GM19043 (cell line): ENCODE data around the gene CBLB.

Experiments used
- ATAC-seq: cut with Tn5 transposase; IDR thresholded peaks from one replicate; pipeline ENCODE4 v1.9.1; 2021; ENCODE audit warnings: low read depth; ENCODE audit not compliant: unreplicated experiment

The CBLB gene

DNA sequence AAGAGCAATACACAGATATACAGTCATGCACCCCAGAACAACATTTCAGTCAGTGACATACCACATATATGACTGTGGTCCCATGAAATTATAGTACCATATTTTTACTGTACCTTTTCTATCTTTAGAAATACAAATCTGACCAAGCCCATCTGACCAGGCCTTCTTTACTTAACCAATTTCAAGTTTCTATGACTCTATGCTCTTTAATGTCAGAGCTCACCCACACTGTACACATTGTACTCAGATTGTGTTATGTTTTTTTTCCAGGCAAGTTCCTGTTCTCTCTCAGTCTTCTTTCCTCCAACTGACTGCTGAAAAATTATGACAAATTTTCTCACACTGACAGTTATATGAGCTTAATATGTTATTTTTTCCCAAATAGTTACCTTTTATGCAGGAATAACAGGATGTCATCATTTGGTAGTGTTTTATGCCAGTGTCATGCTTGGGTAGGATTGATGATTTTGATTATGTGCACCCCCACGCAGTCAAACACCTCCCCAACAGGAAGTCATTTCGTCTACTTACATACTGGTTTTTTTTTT, 8.0 kb upstream of the CBLB start:
- ATAC-seq, result no peak

- no peak for ATAC-seq
Measured at GRCh38 chr3:105869861-105870755, 1.3 kb upstream of the CBLB start.

DNA sequence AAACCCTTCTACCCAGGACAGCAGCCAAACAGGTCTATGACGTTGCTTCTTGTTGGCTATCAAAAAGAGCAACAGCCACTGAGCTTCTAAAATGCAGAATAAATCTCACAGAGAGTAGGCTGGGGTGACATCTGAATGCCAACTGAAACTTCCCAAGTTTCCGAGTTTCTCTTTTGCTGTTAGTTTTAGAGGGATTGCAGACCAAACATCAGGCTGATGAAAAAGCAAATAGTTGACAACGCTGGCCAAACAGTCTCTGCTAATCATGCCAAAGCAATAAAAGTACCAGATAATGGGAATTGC, 670 bp upstream of the CBLB start:
- no peak for ATAC-seq

- ATAC-seq, result peak; percentile 4
Measured at GRCh38 chr3:105868431-105868741, 426 bp downstream of the CBLB start.

- no peak for ATAC-seq
Measured at GRCh38 chr3:105867712-105868430, 941 bp downstream of the CBLB start.

- peak; percentile 21 for ATAC-seq
Measured at GRCh38 chr3:105866656-105867653, 1.9 kb downstream of the CBLB start.

- ATAC-seq, result no peak
Measured at GRCh38 chr3:105865867-105866350, 2.9 kb downstream of the CBLB start.

GRCh38 chr3:105865016-105865623, 3.7 kb downstream of the CBLB start:
- no peak for ATAC-seq

DNA sequence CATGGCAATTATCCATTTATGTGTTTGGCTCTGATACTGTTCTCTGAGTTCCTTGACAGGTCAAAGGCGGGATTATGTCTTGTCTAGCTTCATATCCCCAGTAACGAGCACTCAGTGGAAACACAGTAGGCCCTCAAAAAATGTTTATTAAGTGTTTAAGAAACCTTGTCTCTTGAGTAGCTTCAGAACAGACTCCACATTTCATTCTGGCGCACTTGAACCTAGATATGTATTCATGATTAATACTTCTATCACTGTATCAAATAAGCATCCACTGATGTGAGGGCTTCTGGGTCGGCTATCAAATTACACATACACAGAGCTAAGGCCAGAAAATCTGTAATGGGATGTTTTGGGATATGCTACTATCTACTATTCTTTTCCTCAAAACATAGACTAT, 4.6 kb downstream of the CBLB start:
- ATAC-seq, result no peak

GRCh38 chr3:105863608-105864007, 5.2 kb downstream of the CBLB start:
- ATAC-seq, result no peak

GRCh38 chr3:105862217-105862616, 6.6 kb downstream of the CBLB start:
- peak; percentile 63 for ATAC-seq

DNA sequence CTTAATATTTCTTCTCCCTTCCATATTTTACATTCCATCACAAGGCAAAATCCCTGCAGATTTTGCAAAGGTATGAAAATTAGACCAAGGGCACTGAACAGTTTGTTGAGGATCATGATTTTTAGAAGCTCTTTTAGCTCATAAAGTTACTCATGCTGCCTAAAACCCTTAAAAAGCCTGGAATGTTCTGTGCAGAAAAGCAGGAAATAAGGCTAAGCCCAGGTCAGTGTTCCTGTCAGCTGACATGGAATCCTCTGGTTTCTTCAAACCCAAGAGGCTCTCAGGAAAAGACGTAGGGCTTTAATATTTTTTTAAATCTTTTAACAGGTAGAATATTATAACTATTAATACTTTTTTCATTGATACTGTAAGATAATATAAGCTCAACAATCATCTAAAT, 8.2 kb downstream of the CBLB start:
- ATAC-seq, result no peak

- ATAC-seq, result no peak
Measured at GRCh38 chr3:105858017-105858416, 10.8 kb downstream of the CBLB start.

- ATAC-seq, result no peak
Measured at GRCh38 chr3:105857601-105858000, 11.2 kb downstream of the CBLB start.

DNA sequence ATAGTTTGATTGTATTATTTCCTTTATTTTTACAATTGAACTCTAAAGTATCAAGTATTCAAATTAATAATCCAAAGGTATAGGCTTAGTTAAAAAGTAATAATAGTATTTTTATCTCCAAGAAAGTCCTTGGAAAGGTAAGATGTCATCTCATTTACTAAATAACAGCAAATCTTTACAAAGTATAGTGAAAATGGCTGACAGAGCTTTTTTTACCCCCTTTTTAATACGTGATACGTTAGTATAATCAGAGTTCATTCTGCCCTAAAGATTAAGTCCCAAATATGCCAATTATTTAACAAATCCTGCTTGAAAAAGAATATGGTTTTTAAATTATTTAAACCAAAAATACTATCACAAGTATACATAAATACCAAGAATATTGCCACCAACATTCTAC, 12.2 kb downstream of the CBLB start:
- no peak for ATAC-seq

DNA sequence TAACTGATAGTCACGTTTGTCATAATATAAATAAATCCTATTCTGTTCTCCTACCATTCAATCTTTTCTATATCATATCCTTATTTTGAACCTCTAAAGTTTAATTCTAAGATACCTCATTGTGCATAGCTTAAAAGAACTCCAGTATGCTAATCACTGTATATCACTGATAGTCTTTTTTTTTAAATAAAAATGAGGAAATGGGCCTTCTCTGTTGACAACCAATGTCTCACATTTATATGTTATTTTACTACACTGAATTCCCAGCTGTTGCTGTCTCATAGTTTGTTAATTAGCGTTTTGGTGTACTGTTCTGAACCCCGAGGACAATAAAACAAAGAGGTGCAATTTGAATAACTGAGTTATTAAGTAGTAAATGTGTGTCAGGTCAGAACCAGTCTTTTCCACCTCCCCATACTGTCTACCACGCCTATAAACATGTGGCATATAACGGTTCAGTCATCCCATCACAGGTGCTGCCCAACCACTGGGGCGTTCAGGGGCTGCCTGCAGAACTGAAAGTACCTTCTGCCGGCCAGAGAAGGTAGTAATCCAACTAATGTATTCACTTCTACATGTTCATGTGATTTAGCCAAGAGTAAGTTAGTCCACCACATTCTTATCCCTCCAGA, 14.9 kb downstream of the CBLB start:
- ATAC-seq, result peak; percentile 91

GRCh38 chr3:105851582-105851981, 17.2 kb downstream of the CBLB start:
- ATAC-seq, result no peak

GRCh38 chr3:105851176-105851575, 17.6 kb downstream of the CBLB start:
- ATAC-seq, result no peak

GRCh38 chr3:105850593-105850992, 18.2 kb downstream of the CBLB start:
- no peak for ATAC-seq

- no peak for ATAC-seq
Measured at GRCh38 chr3:105848821-105849220, 20.0 kb downstream of the CBLB start.
